K562 (cell line): Measurements from ENCODE around the gene LDLR. TPM values are rescaled to one million over a fixed set of nuclear protein-coding genes. Genes with fewer than 3 reads are reported as not detected.

ENCODE experiments used
- ATAC-seq: fragments of 200-7000 bp; cut with Tn5 transposase; 3 replicates; pipeline ENCODE4 v1.9.1; 2020; ENCODE audit warnings: moderate library complexity
- BruUV-seq: library from RNA; stranded (reverse); fragments of 400-500 nt; replicated peaks from 2 replicates; lab custom pipeline; 2021; lab: Mats Ljungman, UMichigan
- CTCF ChIA-PET: fragments of 300-600 bp; formaldehyde crosslinking; extraction: SDS; loops from one replicate; lab custom pipeline; 2021; ENCODE audit warnings: low intra/inter-chr PET ratio; lab: Yijun Ruan, JAX
- POLR2A ChIA-PET: fragments of 300-600, 350-650 bp; sonication (Branson Sonifier 250); formaldehyde crosslinking; extraction: SDS; loops from one replicate; lab custom pipeline; 2021; ENCODE audit warnings: antibody characterized with exemption, inconsistent platforms; lab: Yijun Ruan, JAX
- DNase-seq, 4 experiments: peaks; one replicate each; pipeline versions ENCODE4 v3.0.0 to v3.0.0-alpha.2; 2011 to 2018; ENCODE audit warnings: low spot score in 3 of 4, mixed read lengths in 3 of 4; ENCODE audit errors: extremely low read depth in 1 of 4
- FAIRE-seq: peaks from 2 replicates; lab custom pipeline; 2011; peaks lifted over from hg19 to GRCh38; lab: Jason Lieb, UNC
- H2AFZ ChIP-seq: 2 replicates; pipeline ENCODE4 v1.6.0; 2011; ENCODE audit warnings: low read depth, low read length, control low read depth, inconsistent platforms
- H3K27ac ChIP-seq: fragments of 200-600 bp; 3 replicates; pipeline ENCODE4 v1.8.0; 2011; ENCODE audit warnings: low read depth, mild to moderate bottlenecking, control low read depth, inconsistent platforms, low read length, moderate library complexity, mixed read lengths; ENCODE audit errors: extremely low read depth
- H3K27me3 ChIP-seq, 2 experiments: fragments of 300-600 bp in 1 of 2; 2 replicates in 1 of 2; 3 replicates in 1 of 2; pipeline versions ENCODE4 v1.6.0 to v1.8.0; 2011; ENCODE audit warnings: inconsistent platforms in 2 of 2, low read length in 2 of 2, mild to moderate bottlenecking in 1 of 2, mixed read lengths in 1 of 2, moderate library complexity in 1 of 2; ENCODE audit not compliant: control insufficient read depth in 2 of 2, insufficient read depth in 2 of 2
- H3K36me3 ChIP-seq: fragments of 300-600 bp; 3 replicates; pipeline ENCODE4 v1.8.0; 2011; ENCODE audit warnings: mild to moderate bottlenecking, low read length, inconsistent platforms; ENCODE audit not compliant: control insufficient read depth, insufficient read depth
- H3K4me1 ChIP-seq, 2 experiments: fragments of 200-600 bp in 1 of 2; replicated peaks in 1 of 2; 2 replicates in 1 of 2; 3 replicates in 1 of 2; pipeline versions ENCODE4 v1.5.1 to v1.8.0; 2011; ENCODE audit warnings: inconsistent platforms in 2 of 2, low read length in 2 of 2, mild to moderate bottlenecking in 1 of 2, mixed read lengths in 1 of 2, moderate library complexity in 1 of 2; ENCODE audit not compliant: control insufficient read depth in 2 of 2, insufficient read depth in 2 of 2
- H3K4me2 ChIP-seq: 2 replicates; pipeline ENCODE4 v1.6.1; 2011; ENCODE audit warnings: low read length, control low read depth, inconsistent platforms, mixed read lengths; ENCODE audit not compliant: insufficient read depth
- H3K4me3 ChIP-seq: fragments of 200-600 bp; sonication (generic), shearing (Covaris generic); 2 replicates; pipeline ENCODE4 v1.5.1; 2016; ENCODE audit warnings: control low read depth, inconsistent platforms
- H3K79me2 ChIP-seq: fragments of 200-600 bp; 3 replicates; pipeline ENCODE4 v1.8.0; 2011; ENCODE audit warnings: low read length, inconsistent platforms; ENCODE audit not compliant: control insufficient read depth, insufficient read depth
- H3K9ac ChIP-seq, 2 experiments: 2 replicates each; pipeline versions ENCODE4 v1.6.0 to v1.6.1; 2011; ENCODE audit warnings: low read depth in 2 of 2, low read length in 2 of 2, control low read depth in 1 of 2, inconsistent platforms in 1 of 2, mild to moderate bottlenecking in 1 of 2, mixed read lengths in 1 of 2; ENCODE audit not compliant: insufficient read depth in 1 of 2
- H3K9me1 ChIP-seq: one replicate; pipeline ENCODE4 v1.6.0; 2011; ENCODE audit warnings: inconsistent platforms, mild to moderate bottlenecking, low read length, moderate library complexity; ENCODE audit not compliant: control insufficient read depth, insufficient read depth
- H3K9me3 ChIP-seq: replicated peaks from 2 replicates; pipeline ENCODE4 v1.5.1; 2011; ENCODE audit warnings: low read depth, low read length, inconsistent platforms; ENCODE audit not compliant: control insufficient read depth, insufficient read depth
- H4K20me1 ChIP-seq: replicated peaks from 2 replicates; pipeline ENCODE4 v1.6.1; 2011; ENCODE audit warnings: low read length, inconsistent platforms, mixed read lengths; ENCODE audit not compliant: control insufficient read depth, insufficient read depth
- CHCHD3 ChIP-seq: fragments of 250-450 bp; sonication (Bioruptor Pico); IDR thresholded peaks from 2 replicates; pipeline ENCODE4 v2.1.2; 2022; ENCODE audit warnings: mild to moderate bottlenecking
- DDX20 ChIP-seq: fragments of 450-650 bp; IDR thresholded peaks from 2 replicates; pipeline ENCODE4 v1.6.1; 2016; ENCODE audit warnings: missing genetic modification characterization, low read depth, mild to moderate bottlenecking, missing compliant biosample characterization, moderate library complexity
- EHMT2 ChIP-seq: fragments of 450-650 bp; IDR thresholded peaks from 2 replicates; pipeline ENCODE4 v1.6.1; 2018; ENCODE audit warnings: antibody characterized with exemption
- EP300 ChIP-seq: IDR thresholded peaks from 2 replicates; pipeline ENCODE4 v1.6.1; 2012; ENCODE audit warnings: low read length, improper control_type of control experiment
- HNRNPL ChIP-seq: fragments of 200-400 bp; formaldehyde crosslinking; IDR thresholded peaks from 2 replicates; pipeline ENCODE4 v1.6.1; 2017; ENCODE audit warnings: low read depth, mild to moderate bottlenecking, low read length
- JUNB ChIP-seq: fragments of 450-650 bp; formaldehyde crosslinking; conservative IDR thresholded peaks from 2 replicates; pipeline ENCODE4 v1.4.0; 2020; ENCODE audit warnings: mild to moderate bottlenecking
- KDM4B ChIP-seq, 2 experiments: fragments of 450-650 bp in 1 of 2; sonication (generic) in 1 of 2; IDR thresholded peaks; 2 replicates each; pipeline ENCODE4 v1.6.1; 2016 to 2017; ENCODE audit warnings: borderline replicate concordance in 2 of 2, antibody characterized with exemption in 1 of 2, low read depth in 1 of 2, mild to moderate bottlenecking in 1 of 2
- KLF10 ChIP-seq: fragments of 250-450 bp; sonication (Bioruptor Pico); IDR thresholded peaks from 2 replicates; pipeline ENCODE4 v1.6.1; 2021; ENCODE audit warnings: matching md5 sums
- MYBL2 ChIP-seq, 2 experiments: fragments of 450-650 bp in 1 of 2; sonication (generic) in 1 of 2; formaldehyde crosslinking in 1 of 2; IDR thresholded peaks; 2 replicates each; pipeline versions ENCODE4 v1.6.1 to v1.8.1; 2017 to 2022; ENCODE audit warnings: borderline replicate concordance in 1 of 2, inconsistent platforms in 1 of 2, low read depth in 1 of 2, mild to moderate bottlenecking in 1 of 2, missing genetic modification reagents in 1 of 2, moderate library complexity in 1 of 2
- RBFOX2 ChIP-seq: fragments of 200-400 bp; formaldehyde crosslinking; IDR thresholded peaks from 2 replicates; pipeline ENCODE4 v1.6.1; 2017; ENCODE audit warnings: low read depth, mild to moderate bottlenecking, low read length, moderate library complexity
- RBM22 ChIP-seq: fragments of 200-400 bp; formaldehyde crosslinking; IDR thresholded peaks from 2 replicates; pipeline ENCODE4 v1.6.1; 2018; ENCODE audit warnings: low read length, low read depth; ENCODE audit not compliant: poor library complexity, severe bottlenecking
- SIRT6 ChIP-seq: IDR thresholded peaks from one replicate; pipeline ENCODE4 v1.6.1; 2012; ENCODE audit warnings: low read depth, mild to moderate bottlenecking, control low read depth, inconsistent platforms, low read length, moderate library complexity
- SMAD3 ChIP-seq: fragments of 450-650 bp; formaldehyde crosslinking; conservative IDR thresholded peaks from 2 replicates; pipeline ENCODE4 v1.4.0; 2020; ENCODE audit warnings: mild to moderate bottlenecking
- SRSF9 ChIP-seq: fragments of 200-400 bp; formaldehyde crosslinking; IDR thresholded peaks from 2 replicates; pipeline ENCODE4 v1.6.1; 2017; ENCODE audit warnings: low read depth, low read length, borderline replicate concordance
- ZKSCAN1 ChIP-seq: fragments of 150-350 bp; IDR thresholded peaks from 2 replicates; pipeline ENCODE4 v1.6.1; 2016; ENCODE audit warnings: low read depth, low read length
- ZNF121 ChIP-seq: sonication (generic); formaldehyde crosslinking; conservative IDR thresholded peaks from 2 replicates; pipeline ENCODE4 v1.8.0; 2022; ENCODE audit warnings: missing genetic modification reagents
- ZNF408 ChIP-seq: fragments of 250-450 bp; sonication (Bioruptor Pico); IDR thresholded peaks from 2 replicates; pipeline ENCODE4 v1.4.0; 2020; ENCODE audit warnings: low read depth, mild to moderate bottlenecking, moderate library complexity
- WGBS: fragments of 100-300 bp; shearing (Covaris generic); methylation state at CpG from one replicate; pipeline ENCODE4 v1.1.6; 2016; ENCODE audit warnings: low coverage, mixed read lengths; ENCODE audit not compliant: insufficient coverage; ENCODE audit errors: missing lambda C conversion rate; 5-methylcytosine and 5-hydroxymethylcytosine counted together
- in situ Hi-C: fragments of 300-500 bp; cut with MboI; formaldehyde crosslinking; loops from 4 replicates; pipeline ENCODE4 v1.15.0; 2018; ENCODE audit warnings: inconsistent platforms, mixed read lengths
- intact Hi-C: fragments of 100-400 bp; cut with micrococcal nuclease; formaldehyde crosslinking; loops from 2 replicates; pipeline ENCODE4 v1.14.2; 2022
- polyA plus RNA-seq, 8 experiments: library from polyadenylated mRNA; depleted of rRNA in 4 of 8; stranded (reverse) in 5 of 8; unstranded in 3 of 8; fragments of >200 nt; fragmentation: Nextera tagmentation in 2 of 8; fragmentation: Illumina TruSeq in 1 of 8; extraction: Ambion mirVana in 2 of 8; extraction: Trizol in 1 of 8; gene quantifications; 2 replicates each; pipeline versions ENCODE4 v1.2.1 to v1.2.3, GENCODE V29; 2011 to 2014; ENCODE audit warnings: inconsistent platforms in 1 of 8, missing spikeins in 1 of 8
- total RNA-seq, 7 experiments: library from RNA; depleted of rRNA in 6 of 7; stranded (reverse); fragments of >200 nt in 6 of 7; fragmentation: Illumina TruSeq in 2 of 7; extraction: Trizol in 2 of 7; gene quantifications; 2 replicates each; pipeline versions ENCODE4 v1.2.1 to v1.2.3, GENCODE V29; 2011 to 2021; ENCODE audit warnings: low replicate concordance in 1 of 7
- TF ChIP-seq, protein P1 (sequence below): fragments of 450-650 bp; IDR thresholded peaks from 2 replicates; pipeline ENCODE4 v1.6.1; 2018; ENCODE audit not compliant: partially characterized antibody
- TF ChIP-seq, protein P2 (sequence below): fragments of 250-450 bp; sonication (Bioruptor Pico); IDR thresholded peaks from 2 replicates; pipeline ENCODE4 v1.8.0; 2021; ENCODE audit warnings: moderate library complexity, mild to moderate bottlenecking, inconsistent platforms

The LDLR gene
- total and polyA plus RNA-seq, 9 of the 15 experiments (the other 6 are each of a cell fraction or from before 2014, with no cell fraction given), result 19.9 to 114 (median 56.3) TPM

DNA sequence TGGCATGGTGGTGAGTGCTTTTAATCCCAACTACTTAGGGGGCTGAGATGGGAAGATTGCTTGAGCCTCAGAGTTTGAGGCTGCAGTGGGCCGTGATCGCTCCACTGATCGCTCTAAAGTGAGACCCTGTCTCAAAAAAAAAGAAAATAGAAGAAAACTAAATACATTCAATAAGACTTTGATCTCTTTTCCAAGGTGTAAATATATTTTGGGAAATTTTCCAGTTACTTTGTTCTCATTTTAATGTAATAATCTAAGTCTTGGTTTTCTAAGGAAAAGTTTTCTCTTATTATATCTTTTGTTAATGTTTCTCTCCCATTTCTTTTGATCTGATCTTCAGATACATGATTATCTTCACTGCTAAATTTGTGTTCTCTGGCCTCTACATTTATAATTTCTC, 9.6 kb downstream of the LDLR start:
- Histone ChIP-seq H3K79me2 (peaks cover 93% of the 10 kb centered on the region), H3K4me1 (peaks cover 26 to 28% of the 10 kb centered on the region in 2 experiments), H3K36me3 (peaks cover 95% of the 10 kb centered on the region), H3K27ac (peak overlapping the region; percentile 37; the same call in 1 of the 3 replicates), H3K4me3 (no peak overlapping the region), H2AFZ (no peak overlapping the region), H3K9me1 (peaks cover 21% of the 10 kb centered on the region), H3K9ac (no peak overlapping the region), H3K27me3 (no peaks in the 10 kb centered on the region), H3K9me3 (no peaks in the 10 kb centered on the region), H3K4me2 (no peak overlapping the region), H4K20me1 (peaks cover 66% of the 10 kb centered on the region)
- BruUV-seq, result no TSS peak
- CTCF ChIA-PET, result no interaction called here
- FAIRE-seq (no peak), DNase-seq (no peak), ATAC-seq (no peak)
- POLR2A ChIA-PET, result interaction anchor here (0.7 to 0.9 kb wide), 2 partner anchors 40 to 63 kb away, joined by 3 read pairs; no protein-coding TSS in a partner anchor
- WGBS, result 96% methylated on average over 3 of the region's 3 CpGs
- intact Hi-C loops, result no loop called here
- in situ Hi-C loops, result no loop called here
- TF ChIP-seq, protein P1, sequence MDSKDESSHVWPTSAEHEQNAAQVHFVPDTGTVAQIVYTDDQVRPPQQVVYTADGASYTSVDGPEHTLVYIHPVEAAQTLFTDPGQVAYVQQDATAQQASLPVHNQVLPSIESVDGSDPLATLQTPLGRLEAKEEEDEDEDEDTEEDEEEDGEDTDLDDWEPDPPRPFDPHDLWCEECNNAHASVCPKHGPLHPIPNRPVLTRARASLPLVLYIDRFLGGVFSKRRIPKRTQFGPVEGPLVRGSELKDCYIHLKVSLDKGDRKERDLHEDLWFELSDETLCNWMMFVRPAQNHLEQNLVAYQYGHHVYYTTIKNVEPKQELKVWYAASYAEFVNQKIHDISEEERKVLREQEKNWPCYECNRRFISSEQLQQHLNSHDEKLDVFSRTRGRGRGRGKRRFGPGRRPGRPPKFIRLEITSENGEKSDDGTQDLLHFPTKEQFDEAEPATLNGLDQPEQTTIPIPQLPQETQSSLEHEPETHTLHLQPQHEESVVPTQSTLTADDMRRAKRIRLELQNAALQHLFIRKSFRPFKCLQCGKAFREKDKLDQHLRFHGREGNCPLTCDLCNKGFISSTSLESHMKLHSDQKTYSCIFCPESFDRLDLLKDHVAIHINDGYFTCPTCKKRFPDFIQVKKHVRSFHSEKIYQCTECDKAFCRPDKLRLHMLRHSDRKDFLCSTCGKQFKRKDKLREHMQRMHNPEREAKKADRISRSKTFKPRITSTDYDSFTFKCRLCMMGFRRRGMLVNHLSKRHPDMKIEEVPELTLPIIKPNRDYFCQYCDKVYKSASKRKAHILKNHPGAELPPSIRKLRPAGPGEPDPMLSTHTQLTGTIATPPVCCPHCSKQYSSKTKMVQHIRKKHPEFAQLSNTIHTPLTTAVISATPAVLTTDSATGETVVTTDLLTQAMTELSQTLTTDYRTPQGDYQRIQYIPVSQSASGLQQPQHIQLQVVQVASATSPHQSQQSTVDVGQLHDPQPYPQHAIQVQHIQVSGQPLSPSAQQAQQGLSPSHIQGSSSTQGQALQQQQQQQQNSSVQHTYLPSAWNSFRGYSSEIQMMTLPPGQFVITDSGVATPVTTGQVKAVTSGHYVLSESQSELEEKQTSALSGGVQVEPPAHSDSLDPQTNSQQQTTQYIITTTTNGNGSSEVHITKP, result no peak
- no peak for TF ChIP-seq JUNB
- no peak for TF ChIP-seq KLF10 (CRISPR knock-in tag)
- TF ChIP-seq SRSF9, result no peak
- TF ChIP-seq SMAD3 (CRISPR knock-in tag), result no peak
- TF ChIP-seq, protein P2, sequence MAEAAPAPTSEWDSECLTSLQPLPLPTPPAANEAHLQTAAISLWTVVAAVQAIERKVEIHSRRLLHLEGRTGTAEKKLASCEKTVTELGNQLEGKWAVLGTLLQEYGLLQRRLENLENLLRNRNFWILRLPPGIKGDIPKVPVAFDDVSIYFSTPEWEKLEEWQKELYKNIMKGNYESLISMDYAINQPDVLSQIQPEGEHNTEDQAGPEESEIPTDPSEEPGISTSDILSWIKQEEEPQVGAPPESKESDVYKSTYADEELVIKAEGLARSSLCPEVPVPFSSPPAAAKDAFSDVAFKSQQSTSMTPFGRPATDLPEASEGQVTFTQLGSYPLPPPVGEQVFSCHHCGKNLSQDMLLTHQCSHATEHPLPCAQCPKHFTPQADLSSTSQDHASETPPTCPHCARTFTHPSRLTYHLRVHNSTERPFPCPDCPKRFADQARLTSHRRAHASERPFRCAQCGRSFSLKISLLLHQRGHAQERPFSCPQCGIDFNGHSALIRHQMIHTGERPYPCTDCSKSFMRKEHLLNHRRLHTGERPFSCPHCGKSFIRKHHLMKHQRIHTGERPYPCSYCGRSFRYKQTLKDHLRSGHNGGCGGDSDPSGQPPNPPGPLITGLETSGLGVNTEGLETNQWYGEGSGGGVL, result no peak
- no peak for TF ChIP-seq SIRT6
- TF ChIP-seq HNRNPL, result no peak
- TF ChIP-seq DDX20 (tag), result no peak
- TF ChIP-seq EP300, result no peak
- TF ChIP-seq CHCHD3 (CRISPR knock-in tag), result no peak
- TF ChIP-seq KDM4B (IDR thresholded peaks at IDR 0.05; ENCODE audit: borderline replicate concordance in 2 of 2, low read depth in 1 of 2), result no peak
- peak; percentile 56 for TF ChIP-seq RBFOX2
- no peak for TF ChIP-seq ZNF408 (CRISPR knock-in tag)
- TF ChIP-seq ZNF121 (CRISPR knock-in tag), result no peak
- no peak for TF ChIP-seq EHMT2
- TF ChIP-seq ZKSCAN1, result no peak
- no peak for TF ChIP-seq MYBL2 (IDR thresholded peaks at IDR 0.05; ENCODE audit: low read depth)
- no peak for TF ChIP-seq MYBL2 (CRISPR knock-in tag; IDR thresholded peaks at IDR 0.05; ENCODE audit: borderline replicate concordance)
- peak; percentile 32 for TF ChIP-seq RBM22
